GOT3 (cell line): Measurements from ENCODE around the gene EMC9.
"Not testable (repeated sequence)": the region's sequence is repeated elsewhere in the genome, so short reads cannot be mapped to it uniquely, and the experiment has no call there.

ENCODE experiments used
- DNase-seq: peaks from one replicate; lab custom pipeline; 2025; ENCODE audit warnings: mixed read lengths; lab: John Stamatoyannopoulos, UW

EMC9 gene

GRCh38 chr14:24108336-24108874 lies 33.0 kb downstream of the EMC9 start:
- DNase-seq: no peak

- no peak for DNase-seq
Measured at GRCh38 chr14:24106672-24107271, 34.6 kb downstream of the EMC9 start.

- DNase-seq: not testable (repeated sequence)
Measured at GRCh38 chr14:24105609-24106239, 35.7 kb downstream of the EMC9 start.

- DNase-seq: no peak
Measured at GRCh38 chr14:24103451-24103850, 37.9 kb downstream of the EMC9 start.

DNA sequence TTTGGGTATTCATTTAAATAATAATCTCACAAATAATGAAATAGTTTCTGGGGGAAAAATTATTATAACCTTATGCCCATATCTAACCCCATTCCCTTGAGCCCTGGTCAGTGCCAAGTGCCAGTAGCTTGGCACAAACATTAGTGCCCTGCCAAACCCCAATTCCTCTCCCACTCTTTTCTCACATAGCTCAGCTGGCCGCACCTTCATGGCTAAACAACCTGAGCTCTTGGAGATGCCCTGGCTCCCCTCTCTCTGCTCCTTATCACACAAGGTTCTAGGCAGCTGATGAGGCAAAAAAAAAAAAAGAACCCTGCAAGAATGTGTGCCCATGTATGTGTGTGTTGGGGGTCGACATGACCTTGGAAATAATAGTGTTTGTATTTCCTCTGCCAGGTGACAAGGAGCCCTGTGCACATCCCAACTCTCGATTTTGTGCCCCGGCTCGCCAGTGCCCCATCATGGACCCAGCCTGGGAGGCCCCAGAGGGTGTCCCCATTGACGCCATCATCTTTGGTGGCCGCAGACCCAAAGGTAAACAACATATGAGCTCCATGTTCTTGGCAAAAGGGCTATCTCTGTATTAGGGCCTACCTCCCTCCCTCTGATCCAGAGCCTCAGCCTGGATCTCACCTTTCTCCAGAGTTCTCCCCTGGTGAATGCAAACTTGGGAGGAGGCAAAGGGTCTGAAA lies 38.9 kb downstream of the EMC9 start:
- DNase-seq: no peak

DNA sequence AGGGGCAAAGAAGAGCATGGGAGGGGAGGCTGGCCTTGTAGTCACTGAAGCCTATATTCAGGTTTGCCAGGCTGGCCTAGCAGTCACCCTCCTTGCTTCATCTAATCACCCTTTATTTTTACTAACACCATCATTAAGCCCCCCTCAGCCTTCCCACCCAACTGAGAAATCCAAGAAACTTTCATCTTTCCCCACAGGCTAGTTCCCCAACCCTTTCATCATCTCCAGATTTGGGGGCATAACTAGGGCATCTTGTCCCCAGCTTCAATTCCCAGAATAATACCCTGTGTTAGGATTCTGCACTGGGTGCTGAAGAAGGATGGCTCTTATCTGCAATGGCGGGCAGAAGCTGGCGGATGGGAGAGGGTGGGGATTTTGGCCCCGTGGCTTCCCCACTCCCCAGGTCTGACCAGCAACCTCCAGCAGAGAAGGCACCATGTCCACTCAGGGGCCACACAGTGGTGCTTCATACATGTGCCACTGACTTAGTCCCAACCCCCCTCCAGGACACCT lies 40.4 kb downstream of the EMC9 start:
- no peak for DNase-seq

DNA sequence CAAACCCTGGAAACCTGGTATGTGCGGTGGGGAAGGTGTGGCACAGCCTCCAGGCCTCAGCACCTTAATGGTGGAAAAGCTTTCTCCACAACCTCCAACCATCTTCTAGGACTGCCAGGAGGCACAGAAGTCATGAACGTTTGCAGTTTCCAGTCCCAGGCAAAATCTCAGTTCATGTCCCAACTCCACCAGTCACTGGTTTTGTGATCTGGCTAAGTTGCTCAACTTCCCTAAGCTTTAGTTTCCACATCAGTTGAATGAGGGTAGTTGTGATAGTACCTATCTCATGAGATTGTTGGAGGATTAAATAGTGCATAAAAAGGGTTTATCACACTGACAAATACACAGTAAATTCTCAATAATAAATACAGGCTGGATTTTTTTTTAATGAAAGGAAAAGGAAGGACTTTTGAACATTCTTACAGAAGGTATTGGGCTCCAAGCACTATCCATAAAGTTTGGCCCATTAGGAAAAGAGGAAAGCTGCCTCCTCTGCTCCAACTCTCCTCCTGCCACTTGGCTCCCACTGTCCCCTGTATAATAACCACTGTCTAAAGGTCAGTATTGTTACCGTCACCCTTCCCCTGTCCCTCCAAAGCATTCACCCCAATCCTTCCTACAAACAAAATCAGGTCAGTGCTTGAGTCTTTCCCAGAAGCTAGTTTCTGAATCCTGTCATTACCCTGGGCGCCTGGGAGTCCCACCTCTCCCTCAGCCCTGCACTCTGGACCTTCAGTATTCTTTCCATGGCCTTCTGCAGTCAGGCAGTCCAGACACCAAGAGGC lies 41.0 kb downstream of the EMC9 start:
- no peak for DNase-seq

GRCh38 chr14:24098927-24099813 lies 42.2 kb downstream of the EMC9 start:
- no peak for DNase-seq

- no peak for DNase-seq
Measured at GRCh38 chr14:24098229-24098926, 43.0 kb downstream of the EMC9 start.

GRCh38 chr14:24096545-24097181 lies 44.7 kb downstream of the EMC9 start:
- DNase-seq: no peak

GRCh38 chr14:24095271-24096068 lies 45.9 kb downstream of the EMC9 start:
- DNase-seq: no peak

GRCh38 chr14:24094841-24095270 lies 46.5 kb downstream of the EMC9 start:
- no peak for DNase-seq

DNA sequence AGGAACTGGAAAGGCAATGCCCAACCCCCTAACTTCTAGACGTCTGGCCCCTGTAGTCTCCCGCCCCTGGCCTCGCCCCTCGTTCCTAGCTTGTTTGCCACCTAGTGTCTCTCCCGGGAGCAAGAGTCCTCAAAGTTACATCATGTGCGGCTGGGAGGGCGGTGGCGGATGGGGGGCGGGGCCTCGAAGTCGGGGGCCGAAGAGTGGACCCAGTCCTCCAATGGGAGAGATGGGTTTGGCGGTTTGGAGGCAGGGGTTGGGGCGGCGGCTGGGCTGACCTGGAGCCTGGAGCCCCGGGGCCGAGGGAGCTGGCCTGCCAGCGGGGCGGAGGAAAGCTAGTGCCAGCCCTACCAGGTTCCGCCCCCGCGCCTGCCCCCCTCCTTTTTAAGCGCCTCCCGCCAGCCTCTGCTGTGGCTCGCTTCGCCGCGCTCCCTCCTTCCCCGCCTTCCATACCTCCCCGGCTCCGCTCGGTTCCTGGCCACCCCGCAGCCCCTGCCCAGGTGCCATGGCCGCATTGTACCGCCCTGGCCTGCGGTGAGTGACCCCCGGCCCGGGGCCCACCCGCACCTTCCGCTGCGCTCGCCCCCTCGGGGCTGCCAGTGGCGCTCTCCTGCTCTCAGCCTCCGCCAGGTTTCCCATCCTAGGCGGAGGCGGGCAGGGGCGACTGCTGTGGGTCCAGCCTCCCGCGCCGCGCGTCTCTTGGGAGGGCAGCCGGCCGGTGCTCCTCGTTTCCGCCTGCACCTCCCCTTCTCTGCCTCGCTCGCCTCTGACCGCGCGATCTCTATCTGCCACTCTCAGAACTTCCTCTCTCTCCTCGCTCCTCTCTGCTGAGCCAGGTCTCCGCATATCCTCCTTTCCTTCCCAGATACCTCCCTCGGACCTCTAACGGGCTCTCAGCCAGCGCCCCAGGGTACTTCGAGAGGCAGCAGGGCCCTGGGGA lies 47.2 kb downstream of the EMC9 start, which contains the start of gene PCK2:
Gene PCK2 (plus strand): TSS at position 411 of the 940 bp plus-strand sequence. CDS start 95 bp downstream, at position 506.
- DNase-seq: peak; percentile 35

DNA sequence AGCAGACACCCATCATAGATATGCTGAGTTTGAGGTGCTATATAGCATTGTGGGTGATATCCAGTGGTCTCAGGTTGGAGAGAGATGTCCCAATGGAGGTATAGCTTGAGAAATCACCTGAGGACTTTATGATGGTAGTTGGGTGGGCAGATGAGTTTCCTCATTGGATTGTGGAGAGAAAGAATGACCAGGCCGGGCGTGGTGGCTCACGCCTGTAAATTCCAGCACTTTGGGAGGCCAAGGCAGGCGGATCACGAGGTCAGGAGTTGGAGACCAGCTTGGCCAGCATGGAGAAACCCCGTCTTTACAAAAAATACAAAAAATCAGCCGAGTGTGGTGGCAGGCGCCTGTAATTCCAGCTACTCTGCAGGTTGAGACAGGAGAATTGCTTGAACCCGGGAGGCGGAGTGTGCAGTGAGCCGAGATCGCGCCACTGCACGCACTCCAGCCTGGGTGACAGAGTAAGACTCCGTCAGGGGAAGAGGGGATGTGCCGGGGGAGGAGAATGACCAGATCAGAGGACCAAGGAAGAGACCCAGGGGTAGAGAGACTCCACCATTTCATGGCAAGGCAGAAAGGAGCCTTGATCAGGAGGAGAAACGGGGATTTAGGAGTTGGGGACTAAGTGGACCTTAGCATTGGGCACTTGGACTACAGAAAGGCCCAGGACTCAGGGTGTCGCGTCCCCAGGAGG lies 48.0 kb downstream of the EMC9 start:
- no peak for DNase-seq

GRCh38 chr14:24092505-24093206 lies 48.7 kb downstream of the EMC9 start:
- no peak for DNase-seq

GRCh38 chr14:24092110-24092504 lies 49.3 kb downstream of the EMC9 start:
- DNase-seq: no peak
